WTC11 (cell line): ENCODE measurements around the gene FKBP10. TPM values are rescaled to one million over a fixed set of nuclear protein-coding genes. Genes with fewer than 3 reads are reported as not detected.

ENCODE experiments used
- AFF4 ChIP-seq: sonication (generic); formaldehyde crosslinking; IDR thresholded peaks from 2 replicates; pipeline ENCODE4 v1.8.1; 2023; ENCODE audit warnings: mild to moderate bottlenecking, missing genetic modification reagents, borderline replicate concordance
- ATF3 ChIP-seq: sonication (generic); formaldehyde crosslinking; conservative IDR thresholded peaks from 2 replicates; pipeline ENCODE4 v1.8.1; 2022; ENCODE audit warnings: mild to moderate bottlenecking, missing genetic modification reagents
- CDX4 ChIP-seq: fragments of 250-450 bp; sonication (Bioruptor Pico); IDR thresholded peaks from 2 replicates; pipeline ENCODE4 v1.9.0; 2021; ENCODE audit warnings: moderate library complexity, mild to moderate bottlenecking, inconsistent platforms, borderline replicate concordance
- ERG ChIP-seq: fragments of 250-450 bp; sonication (Bioruptor Pico); IDR thresholded peaks from 2 replicates; pipeline ENCODE4 v1.8.0; 2021; ENCODE audit warnings: mild to moderate bottlenecking
- NFATC4 ChIP-seq: fragments of 250-450 bp; sonication (Bioruptor Pico); IDR thresholded peaks from 2 replicates; pipeline ENCODE4 v1.9.0; 2021; ENCODE audit warnings: mild to moderate bottlenecking
- OVOL2 ChIP-seq: fragments of 250-450 bp; sonication (Bioruptor Pico); IDR thresholded peaks from 2 replicates; pipeline ENCODE4 v1.9.0; 2021; ENCODE audit warnings: mild to moderate bottlenecking, borderline replicate concordance
- PREB ChIP-seq: sonication (generic); formaldehyde crosslinking; IDR thresholded peaks from 2 replicates; pipeline ENCODE4 v1.8.1; 2022; ENCODE audit warnings: mild to moderate bottlenecking, missing genetic modification reagents, moderate library complexity, borderline replicate concordance
- ZMAT4 ChIP-seq: fragments of 250-450 bp; sonication (Bioruptor Pico); IDR thresholded peaks from 2 replicates; pipeline ENCODE4 v1.9.0; 2021; ENCODE audit warnings: mild to moderate bottlenecking
- ZNF138 ChIP-seq: sonication (generic); formaldehyde crosslinking; conservative IDR thresholded peaks from 2 replicates; pipeline ENCODE4 v1.8.1; 2022; ENCODE audit warnings: mild to moderate bottlenecking, moderate library complexity, missing genetic modification reagents
- ZNF532 ChIP-seq: fragments of 250-450 bp; sonication (Bioruptor Pico); IDR thresholded peaks from 2 replicates; pipeline ENCODE4 v1.9.0; 2021; ENCODE audit warnings: mild to moderate bottlenecking, borderline replicate concordance
- ZSCAN18 ChIP-seq: fragments of 250-450 bp; sonication (Bioruptor Pico); IDR thresholded peaks from 2 replicates; pipeline ENCODE4 v2.1.2; 2022; ENCODE audit warnings: mild to moderate bottlenecking, moderate library complexity
- total RNA-seq: library from RNA; stranded (reverse); gene quantifications from 3 replicates; pipeline ENCODE4 v1.2.3, GENCODE V29; 2021

FKBP10 gene
- total RNA-seq, 1 experiment from 2014 or later, result 243 TPM

- TF ChIP-seq ZSCAN18 (CRISPR knock-in tag) (no peak), ZNF532 (CRISPR knock-in tag) (no peak), NFATC4 (no peak), PREB (CRISPR knock-in tag) (no peak), CDX4 (no peak), AFF4 (no peak), OVOL2 (no peak), ERG (CRISPR knock-in tag) (0 out of 2 replicates have a peak, but pooled peaks have one; percentile 23), ZNF138 (CRISPR knock-in tag) (no peak), ZMAT4 (CRISPR knock-in tag) (no peak), ATF3 (CRISPR knock-in tag) (no peak)
These were observed 1.0 kb upstream of the FKBP10 start, which contains the start of gene P3H4 (continued) for GRCh38 chr17:41811549-41812380.
